Motor neuron (in vitro differentiated cells): ENCODE results near the gene PHF12. TPM values are rescaled to one million over a fixed set of nuclear protein-coding genes. Genes with fewer than 3 reads are reported as not detected.
A peak's percentile ranks its signal among the peaks of the same experiment; 100 is the strongest.

Experiments
- ATAC-seq, 8 experiments: fragments of 200-7000 bp; cut with Tn5 transposase; replicated peaks in 6 of 8; 2 replicates each; pipeline ENCODE4 v1.8.0; 2021; ENCODE audit warnings: mild to moderate bottlenecking in 8 of 8, moderate library complexity in 8 of 8
- H3K27ac ChIP-seq, 2 donors: fragments of 250-450 bp; sonication (Bioruptor Pico); 2 replicates each; pipeline ENCODE4 v1.9.0; 2021; ENCODE audit warnings: antibody characterized with exemption in 2 of 2, mild to moderate bottlenecking in 2 of 2, moderate library complexity in 1 of 2
- H3K4me1 ChIP-seq, 2 donors: fragments of 250-450 bp; sonication (Bioruptor Pico); replicated peaks in 1 of 2; 2 replicates each; pipeline ENCODE4 v1.6.1; 2021; ENCODE audit warnings: antibody characterized with exemption in 2 of 2, mild to moderate bottlenecking in 2 of 2, moderate library complexity in 1 of 2
- H3K4me3 ChIP-seq, 5 donors: fragments of 250-450 bp; sonication (Bioruptor Pico); 2 replicates each; pipeline ENCODE4 v1.9.0; 2021; ENCODE audit warnings: antibody characterized with exemption in 5 of 5, mild to moderate bottlenecking in 5 of 5, moderate library complexity in 4 of 5
- WGBS, 10 experiments: fragments of 450-650 bp; shearing (Covaris generic); methylation state at CpG; one replicate each; pipeline ENCODE4 v1.0.0; 2022; 5-methylcytosine and 5-hydroxymethylcytosine counted together
- in situ Hi-C, 9 experiments: fragments of 400-800 bp; cut with MboI; loops; one replicate each; pipeline ENCODE4 v1.15.0; 2021; ENCODE audit warnings: low sequenced_read_pairs in 9 of 9, low pct_unique_long_range_greater_than_20kb in 2 of 9; ENCODE audit not compliant: unreplicated experiment in 9 of 9
- total RNA-seq, 8 experiments: library from RNA; unstranded; fragments of 300-600 nt; gene quantifications; 2 replicates each; pipeline versions ENCODE4 v1.2.3 to v1.2.4, GENCODE V29; 2022

PHF12 gene
- total RNA-seq, 8 experiments from 2014 or later: 9.1 to 50.7 (median 23.4) TPM

DNA sequence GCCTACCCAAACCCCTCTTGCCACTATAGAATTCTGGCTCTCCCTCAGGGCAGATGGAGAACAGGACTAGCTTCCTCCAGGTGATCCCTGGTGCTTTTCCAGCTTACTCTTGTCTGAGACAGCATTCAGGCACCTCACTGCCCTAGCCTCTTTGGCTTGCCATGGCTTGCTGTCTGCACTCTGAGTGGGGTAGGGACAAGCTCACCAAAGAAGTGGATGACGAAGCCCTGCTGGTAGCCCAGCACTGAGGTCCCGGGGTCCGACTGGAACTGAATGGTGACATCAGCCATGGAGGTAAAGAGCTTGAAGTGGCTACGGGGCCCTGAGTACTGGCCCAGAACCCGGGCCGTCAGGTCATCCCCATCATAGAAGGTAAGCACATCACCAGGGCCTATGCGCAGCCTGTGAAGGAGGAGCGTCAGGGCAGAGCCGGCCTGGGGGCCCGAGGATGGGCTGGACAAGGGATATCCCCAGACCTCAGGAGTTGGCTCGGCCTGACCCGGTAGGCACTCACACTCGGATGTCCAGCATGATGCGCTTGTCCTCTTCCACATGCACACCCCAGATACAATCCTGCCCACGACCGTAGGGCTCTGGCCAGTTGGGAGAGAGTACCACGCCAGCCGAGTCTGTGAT, 7.6 kb upstream of the PHF12 start:
- Histone ChIP-seq H3K4me1 (no peaks in the 10 kb centered on the region), H3K4me3 (no peak overlapping the region), H3K27ac (no peak overlapping the region)
- no peak for ATAC-seq
- WGBS, 10 experiments: 66 to 90% (median 79%) methylated on average over 4 to 8 of the region's 18 CpGs; no CpG with 5 or more reads in 6 of the 10 experiments
- in situ Hi-C loops: no loop called here

DNA sequence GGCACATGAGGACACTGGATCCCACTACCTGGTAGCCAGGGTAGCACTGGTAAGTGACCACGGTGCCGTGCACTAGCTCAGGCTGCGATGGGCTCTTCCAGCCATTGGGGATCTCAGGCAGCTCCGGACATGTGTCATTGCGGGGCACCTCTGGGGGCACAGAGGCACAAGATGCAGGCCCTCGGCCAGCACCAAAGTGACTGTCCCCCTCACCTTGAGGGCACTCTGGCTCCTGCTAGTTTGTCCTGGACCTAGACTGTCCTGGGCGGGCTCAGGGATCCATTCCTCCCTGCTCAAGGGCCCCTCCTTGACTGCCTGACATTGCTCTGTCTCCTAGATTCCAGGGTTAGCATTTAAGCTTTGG, 6.7 kb upstream of the PHF12 start:
- Histone ChIP-seq H3K4me1 (peaks cover 5% of the 10 kb centered on the region in 2 donors), H3K4me3 (no peak overlapping the region), H3K27ac (no peak overlapping the region)
- WGBS, 10 experiments: 60 to 90% (median 67%) methylated on average over 1 to 3 of the region's 7 CpGs; no CpG with 5 or more reads in 5 of the 10 experiments
- ATAC-seq: no peak
- in situ Hi-C loops: no loop called here

GRCh38 chr17:28957277-28957991, 6.1 kb upstream of the PHF12 start:
- Histone ChIP-seq H3K4me1 (peaks cover 9% of the 10 kb centered on the region in 2 donors), H3K27ac (no peak overlapping the region), H3K4me3 (no peak overlapping the region)
- no peak for ATAC-seq
- in situ Hi-C loops: no loop called here
- WGBS, 10 experiments: 20 to 100% (median 90%) methylated on average over 1 to 7 of the region's 13 CpGs; no CpG with 5 or more reads in 1 of the 10 experiments

DNA sequence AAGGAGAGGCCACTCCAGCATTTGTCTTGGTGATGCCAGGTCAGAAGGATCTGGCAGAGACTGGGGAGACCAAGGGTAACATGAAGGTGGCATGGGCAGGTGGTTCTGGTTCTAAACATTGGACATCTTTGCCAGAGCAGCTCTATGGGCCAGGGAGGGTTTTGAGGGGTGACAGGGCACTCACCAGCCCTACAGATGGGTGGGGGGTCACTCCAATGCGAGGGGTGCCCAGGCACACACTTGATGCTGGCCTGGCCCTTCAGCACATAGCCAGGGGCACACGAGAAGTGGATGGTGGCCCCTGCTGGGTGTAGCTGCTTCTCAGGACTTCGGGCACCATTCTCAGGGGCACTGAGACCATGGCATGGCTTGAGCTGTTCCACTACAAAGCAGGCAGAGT, 5.5 kb upstream of the PHF12 start:
- WGBS, 10 experiments: 83% methylated on average over 1 of the region's 3 CpGs; no CpG with 5 or more reads in 9 of the 10 experiments
- no peak overlapping the region for H3K4me3 ChIP-seq
- H3K4me1 ChIP-seq: peaks cover 9% of the 10 kb centered on the region in 2 donors
- no peak overlapping the region for H3K27ac ChIP-seq
- no peak for ATAC-seq
- in situ Hi-C loops: no loop called here

GRCh38 chr17:28956112-28956511, 4.8 kb upstream of the PHF12 start:
- Histone ChIP-seq H3K27ac (no peak overlapping the region), H3K4me1 (peaks cover 9% of the 10 kb centered on the region in 2 donors), H3K4me3 (no peak overlapping the region)
- no peak for ATAC-seq
- 20% methylated on average over 1 of the region's 7 CpGs; no CpG with 5 or more reads in 9 of the 10 experiments for WGBS, 10 experiments
- in situ Hi-C loops: no loop called here

GRCh38 chr17:28955408-28955807, 4.1 kb upstream of the PHF12 start:
- WGBS, 10 experiments: 20 to 93% (median 76%) methylated on average over 1 to 4 of the region's 5 CpGs; no CpG with 5 or more reads in 4 of the 10 experiments
- no peak overlapping the region for H3K4me3 ChIP-seq
- no peak for ATAC-seq
- H3K4me1 ChIP-seq: peaks cover 9% of the 10 kb centered on the region in 2 donors
- no peak overlapping the region for H3K27ac ChIP-seq
- in situ Hi-C loops: no loop called here

DNA sequence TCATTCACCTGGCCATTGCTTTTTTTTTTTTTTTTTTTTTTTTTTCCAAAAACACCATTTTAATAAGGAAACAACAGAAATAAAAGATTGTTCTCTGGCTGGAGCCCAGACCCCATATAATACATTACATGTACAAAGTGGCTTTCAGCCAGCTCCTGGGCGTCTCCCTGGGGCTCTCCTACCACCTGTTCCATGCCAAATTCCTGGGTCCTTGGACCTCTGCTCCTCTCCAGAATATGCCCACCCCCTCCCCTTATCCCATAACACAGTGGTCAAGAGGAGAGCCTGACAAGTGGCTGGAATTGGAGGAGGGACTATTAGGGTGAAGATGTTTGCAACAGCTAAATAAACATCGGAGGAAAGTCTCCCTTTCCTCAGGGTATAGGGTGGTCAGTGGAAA, 3.6 kb upstream of the PHF12 start:
- H3K4me1 ChIP-seq: peaks cover 9% of the 10 kb centered on the region in 2 donors
- WGBS, 10 experiments: 0 to 100% (median 56%) methylated on average over 1 to 2 of the region's 2 CpGs; no CpG with 5 or more reads in 5 of the 10 experiments
- ATAC-seq: no peak
- H3K4me3 ChIP-seq: no peak overlapping the region
- no peak overlapping the region for H3K27ac ChIP-seq
- in situ Hi-C loops: no loop called here

GRCh38 chr17:28953444-28954118, 2.3 kb upstream of the PHF12 start:
- no peak overlapping the region for H3K4me3 ChIP-seq
- in situ Hi-C loops: no loop called here
- whole genome bisulfite sequencing, 10 experiments: 0 to 80% (median 5%) methylated on average over 1 to 5 of the region's 5 CpGs; no CpG with 5 or more reads in 4 of the 10 experiments
- H3K27ac ChIP-seq: no peak overlapping the region
- H3K4me1 ChIP-seq: peaks cover 9% of the 10 kb centered on the region in 2 donors
- no peak for ATAC-seq

DNA sequence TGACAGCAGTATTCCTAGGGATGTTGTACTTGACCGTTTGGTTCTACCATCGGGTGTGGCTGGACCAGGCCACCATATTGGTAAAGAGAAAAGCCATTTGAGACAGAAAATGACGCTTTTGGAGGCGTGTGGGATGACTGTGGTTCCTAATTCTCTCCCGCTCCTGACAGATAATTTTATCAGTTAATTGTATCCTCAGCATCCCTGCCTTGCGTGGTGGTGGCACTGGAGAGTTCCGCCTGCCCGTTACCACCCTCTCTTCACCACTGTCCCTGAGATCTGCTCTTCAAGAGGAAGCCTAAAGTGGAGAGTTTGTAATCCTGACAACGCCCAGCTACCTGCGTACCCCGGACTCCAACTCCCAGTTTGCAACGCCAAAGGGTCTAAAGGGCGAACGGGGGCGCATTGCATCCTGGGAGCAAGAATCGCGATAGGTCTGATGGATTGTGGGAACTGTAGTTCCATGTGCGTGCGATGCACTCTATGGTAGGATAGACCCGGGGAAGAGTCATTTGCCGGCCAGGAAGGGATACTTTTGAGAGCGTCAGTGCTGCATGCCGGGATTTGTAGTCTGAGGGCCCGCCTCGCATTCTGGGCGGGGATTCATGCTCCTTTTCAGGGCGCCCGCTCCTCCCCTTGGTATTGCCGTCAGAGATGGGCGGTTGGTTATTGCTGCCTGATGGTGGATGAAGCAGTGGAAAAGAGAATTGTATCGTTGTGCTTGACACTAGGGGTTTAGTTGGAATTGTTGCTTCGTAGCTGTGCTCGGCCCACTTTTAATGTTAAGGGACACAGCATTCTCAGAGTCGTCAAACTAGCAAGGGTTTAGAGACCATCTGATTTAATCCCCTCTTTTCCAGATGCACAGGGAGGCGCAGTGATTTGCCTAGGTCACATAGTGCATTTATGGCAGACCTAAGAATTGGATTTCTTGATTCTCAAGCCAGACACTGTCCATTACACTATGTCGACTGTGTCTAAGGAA, 965 bp upstream of the PHF12 start:
- Histone ChIP-seq H3K27ac (peak overlapping the region; percentile 94 to 95), H3K4me1 (peaks cover 9 to 21% of the 10 kb centered on the region in 2 donors), H3K4me3 (peak overlapping the region; percentile 43 to 55 (median 50))
- peak; percentile 75 to 82 (median 79) for ATAC-seq
- WGBS, 10 experiments: 0 to 100% (median 9%) methylated on average over 1 to 20 of the region's 36 CpGs; no CpG with 5 or more reads in 1 of the 10 experiments
- in situ Hi-C loops: no loop called here

GRCh38 chr17:28950752-28951427, 428 bp downstream of the PHF12 start:
- peak in 3 of 8 experiments; percentile 0 to 12 (median 1) for ATAC-seq
- Histone ChIP-seq H3K27ac (peak overlapping the region; percentile 90), H3K4me1 (peaks cover 12 to 22% of the 10 kb centered on the region in 2 donors), H3K4me3 (peak overlapping the region; percentile 60 to 79 (median 77))
- in situ Hi-C loops: no loop called here
- no CpG with 5 or more reads among the region's 51 CpGs for WGBS, 10 experiments

DNA sequence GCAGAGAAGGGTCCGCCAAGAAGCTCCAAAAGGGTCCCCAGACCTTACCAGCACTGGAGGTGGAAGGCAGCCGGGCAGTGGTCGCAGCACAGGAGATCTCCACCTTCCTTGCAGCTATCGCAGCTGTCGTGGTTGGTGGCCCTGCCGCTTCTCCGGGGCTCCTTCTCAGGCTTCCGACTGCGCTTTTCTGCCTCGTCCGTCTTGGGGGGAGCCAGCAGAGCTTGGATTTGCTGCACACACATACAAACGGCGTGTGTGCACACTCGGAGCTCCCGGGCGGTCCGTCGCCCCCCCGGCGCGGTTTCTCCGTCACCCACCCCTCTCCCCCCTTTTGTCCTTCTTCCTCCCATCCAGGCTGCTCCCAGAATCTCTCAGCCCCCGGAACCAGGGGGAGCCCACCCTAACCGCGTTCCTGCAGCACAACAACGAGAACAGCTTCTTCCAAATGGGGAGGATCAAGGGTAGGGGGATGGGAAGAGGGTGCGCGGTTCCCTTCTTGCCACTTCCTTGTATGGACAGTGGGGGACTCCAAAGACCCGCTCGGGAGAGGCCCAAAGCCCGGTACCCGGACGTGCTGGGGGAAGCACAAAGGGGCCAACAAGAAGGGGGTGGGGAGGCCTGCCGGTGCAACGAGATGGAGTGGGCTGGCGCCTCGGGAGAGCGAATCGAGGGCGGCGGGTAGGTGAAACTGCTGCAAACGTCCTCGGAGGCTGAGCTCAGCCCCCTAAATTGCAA, 1.1 kb downstream of the PHF12 start:
- in situ Hi-C loops: no loop called here
- peak in 1 of 8 experiments; percentile 0 for ATAC-seq
- WGBS, 10 experiments: 0% methylated on average over 1 to 3 of the region's 43 CpGs; no CpG with 5 or more reads in 7 of the 10 experiments
- H3K27ac ChIP-seq: peak overlapping the region; percentile 90
- H3K4me1 ChIP-seq: peaks cover 12 to 22% of the 10 kb centered on the region in 2 donors
- H3K4me3 ChIP-seq: peak overlapping the region; percentile 60 to 79 (median 77)
